ENCODE results near the gene MAMSTR. TPM values are rescaled to one million over a fixed set of nuclear protein-coding genes. Genes with fewer than 3 reads are reported as not detected.

MAMSTR gene
- total and polyA plus RNA-seq, 10 of the 15 experiments (the other 5 are each of a cell fraction or from before 2014, with no cell fraction given) = 0.04 to 0.73 (median 0.31) TPM; not detected in 1

- TF ChIP-seq ZNF274 (IDR thresholded peaks at IDR 0.05; ENCODE audit: insufficient read depth, insufficient read length) (no peak), POLR2A (IDR thresholded peaks at IDR 0.05; ENCODE audit: low read depth, low read length) (peak; percentile 72), RCOR1 (conservative IDR thresholded peaks at IDR 0.05; ENCODE audit: low read depth, low read length) (no peak), NFYB (IDR thresholded peaks at IDR 0.05; ENCODE audit: insufficient read depth, low read depth, low read length) (peak; percentile 96), E4F1 (IDR thresholded peaks at IDR 0.05; ENCODE audit: borderline replicate concordance, partially characterized antibody) (no peak), POLR2AphosphoS5 (IDR thresholded peaks at IDR 0.05; ENCODE audit: low read length) (no peak), CHD1 (IDR thresholded peaks at IDR 0.05; ENCODE audit: low read depth, low read length) (no peak), YBX1 (IDR thresholded peaks at IDR 0.05) (no peak), PRDM15 (CRISPR knock-in tag; IDR thresholded peaks at IDR 0.05) (no peak), PKNOX1 (IDR thresholded peaks at IDR 0.05) (peak; percentile 76), ZBTB40 (IDR thresholded peaks at IDR 0.05; ENCODE audit: borderline replicate concordance) (no peak), NBN (IDR thresholded peaks at IDR 0.05) (peak; percentile 32; the same call in 1 of the 2 replicates), IRF4 (IDR thresholded peaks at IDR 0.05; ENCODE audit: low read depth, low read length) (no peak)
- TF ChIP-seq, protein P1, sequence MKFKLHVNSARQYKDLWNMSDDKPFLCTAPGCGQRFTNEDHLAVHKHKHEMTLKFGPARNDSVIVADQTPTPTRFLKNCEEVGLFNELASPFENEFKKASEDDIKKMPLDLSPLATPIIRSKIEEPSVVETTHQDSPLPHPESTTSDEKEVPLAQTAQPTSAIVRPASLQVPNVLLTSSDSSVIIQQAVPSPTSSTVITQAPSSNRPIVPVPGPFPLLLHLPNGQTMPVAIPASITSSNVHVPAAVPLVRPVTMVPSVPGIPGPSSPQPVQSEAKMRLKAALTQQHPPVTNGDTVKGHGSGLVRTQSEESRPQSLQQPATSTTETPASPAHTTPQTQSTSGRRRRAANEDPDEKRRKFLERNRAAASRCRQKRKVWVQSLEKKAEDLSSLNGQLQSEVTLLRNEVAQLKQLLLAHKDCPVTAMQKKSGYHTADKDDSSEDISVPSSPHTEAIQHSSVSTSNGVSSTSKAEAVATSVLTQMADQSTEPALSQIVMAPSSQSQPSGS (IDR thresholded peaks at IDR 0.05; ENCODE audit: low read length) = no peak
- TF ChIP-seq, protein P2, sequence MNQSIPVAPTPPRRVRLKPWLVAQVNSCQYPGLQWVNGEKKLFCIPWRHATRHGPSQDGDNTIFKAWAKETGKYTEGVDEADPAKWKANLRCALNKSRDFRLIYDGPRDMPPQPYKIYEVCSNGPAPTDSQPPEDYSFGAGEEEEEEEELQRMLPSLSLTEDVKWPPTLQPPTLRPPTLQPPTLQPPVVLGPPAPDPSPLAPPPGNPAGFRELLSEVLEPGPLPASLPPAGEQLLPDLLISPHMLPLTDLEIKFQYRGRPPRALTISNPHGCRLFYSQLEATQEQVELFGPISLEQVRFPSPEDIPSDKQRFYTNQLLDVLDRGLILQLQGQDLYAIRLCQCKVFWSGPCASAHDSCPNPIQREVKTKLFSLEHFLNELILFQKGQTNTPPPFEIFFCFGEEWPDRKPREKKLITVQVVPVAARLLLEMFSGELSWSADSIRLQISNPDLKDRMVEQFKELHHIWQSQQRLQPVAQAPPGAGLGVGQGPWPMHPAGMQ (IDR thresholded peaks at IDR 0.05; ENCODE audit: borderline replicate concordance) = no peak
These were observed 5.4 kb downstream of the MAMSTR start (continued) for GRCh38 chr19:48713864-48714755.
